ENCODE measurements around the gene GSTM4. TPM values are rescaled to one million over a fixed set of nuclear protein-coding genes. Genes with fewer than 3 reads are reported as not detected.

The GSTM4 gene
- total and polyA plus RNA-seq, 9 of the 15 experiments (the other 6 are each of a cell fraction or from before 2014, with no cell fraction given), result 18.8 to 53.4 (median 38.8) TPM

GRCh38 chr1:109619576-109620400 lies 36.1 kb upstream of the GSTM4 start, which contains the start of the genes AMPD2 and GNAT2 (continued):
- TF ChIP-seq HDAC3 (IDR thresholded peaks at IDR 0.05; ENCODE audit: borderline replicate concordance, partially characterized antibody), result no peak
- TF ChIP-seq, protein P1, sequence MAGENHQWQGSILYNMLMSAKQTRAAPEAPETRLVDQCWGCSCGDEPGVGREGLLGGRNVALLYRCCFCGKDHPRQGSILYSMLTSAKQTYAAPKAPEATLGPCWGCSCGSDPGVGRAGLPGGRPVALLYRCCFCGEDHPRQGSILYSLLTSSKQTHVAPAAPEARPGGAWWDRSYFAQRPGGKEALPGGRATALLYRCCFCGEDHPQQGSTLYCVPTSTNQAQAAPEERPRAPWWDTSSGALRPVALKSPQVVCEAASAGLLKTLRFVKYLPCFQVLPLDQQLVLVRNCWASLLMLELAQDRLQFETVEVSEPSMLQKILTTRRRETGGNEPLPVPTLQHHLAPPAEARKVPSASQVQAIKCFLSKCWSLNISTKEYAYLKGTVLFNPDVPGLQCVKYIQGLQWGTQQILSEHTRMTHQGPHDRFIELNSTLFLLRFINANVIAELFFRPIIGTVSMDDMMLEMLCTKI (IDR thresholded peaks at IDR 0.05; ENCODE audit: partially characterized antibody), result no peak
- no peak for TF ChIP-seq PCBP1 (IDR thresholded peaks at IDR 0.05; ENCODE audit: low read depth, low read length, poor library complexity, severe bottlenecking)
- no peak for TF ChIP-seq ZNF785 (CRISPR knock-in tag; IDR thresholded peaks at IDR 0.05)
- TF ChIP-seq ZNF124 (CRISPR knock-in tag; IDR thresholded peaks at IDR 0.05), result no peak
- TF ChIP-seq TAF9B (IDR thresholded peaks at IDR 0.05; ENCODE audit: partially characterized antibody), result peak; percentile 52
- TF ChIP-seq ZNF398 (CRISPR knock-in tag; IDR thresholded peaks at IDR 0.05), result no peak
- no peak for TF ChIP-seq ZNF668 (CRISPR knock-in tag; IDR thresholded peaks at IDR 0.05)
- no peak for TF ChIP-seq SIX5 (IDR thresholded peaks at IDR 0.05; ENCODE audit: borderline replicate concordance in 1 of 2, insufficient read depth in 1 of 2, low read depth in 1 of 2, low read length in 2 of 2)
- TF ChIP-seq MAFF (IDR thresholded peaks at IDR 0.05; ENCODE audit: low read length), result no peak
- TF ChIP-seq, protein P2, sequence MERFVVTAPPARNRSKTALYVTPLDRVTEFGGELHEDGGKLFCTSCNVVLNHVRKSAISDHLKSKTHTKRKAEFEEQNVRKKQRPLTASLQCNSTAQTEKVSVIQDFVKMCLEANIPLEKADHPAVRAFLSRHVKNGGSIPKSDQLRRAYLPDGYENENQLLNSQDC (CRISPR knock-in tag; IDR thresholded peaks at IDR 0.05), result no peak
- TF ChIP-seq KDM1A (IDR thresholded peaks at IDR 0.05), result no peak
- TF ChIP-seq ZNF655 (CRISPR knock-in tag; IDR thresholded peaks at IDR 0.05), result no peak
- no peak for TF ChIP-seq ZNF512 (tag; IDR thresholded peaks at IDR 0.05)
- no peak for TF ChIP-seq ZNF431 (CRISPR knock-in tag; IDR thresholded peaks at IDR 0.05)
- TF ChIP-seq RBM34 (IDR thresholded peaks at IDR 0.05; ENCODE audit: borderline replicate concordance, insufficient read depth, low read length), result no peak
- no peak for TF ChIP-seq LCOR (CRISPR knock-in tag; IDR thresholded peaks at IDR 0.05)
- no peak for TF ChIP-seq NCOA6 (IDR thresholded peaks at IDR 0.05)
- TF ChIP-seq KDM4B (IDR thresholded peaks at IDR 0.05; ENCODE audit: borderline replicate concordance in 2 of 2, low read depth in 1 of 2), result no peak
- no peak for TF ChIP-seq CHD1 (IDR thresholded peaks at IDR 0.05; ENCODE audit: low read length)
- peak; percentile 36; the same call in 1 of the 2 replicates for TF ChIP-seq TOE1 (IDR thresholded peaks at IDR 0.05; ENCODE audit: borderline replicate concordance)
- TF ChIP-seq TOE1 (CRISPR knock-in tag; IDR thresholded peaks at IDR 0.05; ENCODE audit: borderline replicate concordance, low read depth), result no peak

Measured in K562 (cell line).